ENCODE data around the gene PRDM8. TPM values are rescaled to one million over a fixed set of nuclear protein-coding genes. Genes with fewer than 3 reads are reported as not detected.

The PRDM8 gene
- total RNA-seq, 4 donors from 2014 or later, result 0.49 to 1.9 (median 1.1) TPM

- Histone ChIP-seq H3K27ac (no peak overlapping the region), H3K36me3 (no peaks in the 10 kb centered on the region), H3K4me3 (no peak overlapping the region), H3K4me1 (no peaks in the 10 kb centered on the region), H3K9me3 (no peaks in the 10 kb centered on the region), H3K27me3 (peaks cover 7% of the 10 kb centered on the region)
- no peak for TF ChIP-seq CTCF (IDR thresholded peaks at IDR 0.05)
- no peak for DNase-seq (ENCODE audit: low spot score in 2 of 2)
Measured at GRCh38 chr4:80252427-80252826, 55.1 kb downstream of the PRDM8 start.

DNA sequence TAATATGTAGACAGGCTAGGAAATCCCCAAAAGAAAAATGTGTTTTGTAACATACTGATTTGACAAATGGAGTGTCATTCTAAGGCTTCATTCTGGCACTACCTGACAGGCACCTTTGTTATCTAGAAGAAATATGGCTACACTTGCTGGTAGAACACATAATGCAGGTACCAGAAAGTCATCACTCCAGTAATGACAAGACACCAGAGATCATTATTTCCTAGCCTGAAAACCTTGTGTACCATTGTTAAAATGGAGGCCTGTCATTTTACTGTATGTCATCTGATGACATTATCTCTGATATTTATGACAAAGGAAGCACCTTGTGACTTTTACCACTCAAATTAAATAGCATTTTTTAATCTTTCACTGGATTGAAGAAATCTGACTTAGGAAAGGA is 55.6 kb downstream of the PRDM8 start:
- DNase-seq (ENCODE audit: low spot score in 2 of 2), result no peak
- H3K27me3 ChIP-seq, result peaks cover 8% of the 10 kb centered on the region
- H3K27ac ChIP-seq, result no peak overlapping the region
- no peaks in the 10 kb centered on the region for H3K36me3 ChIP-seq
- no peaks in the 10 kb centered on the region for H3K4me1 ChIP-seq
- TF ChIP-seq POLR2A (IDR thresholded peaks at IDR 0.05) (no peak), POLR2AphosphoS5 (IDR thresholded peaks at IDR 0.05) (no peak), CTCF (IDR thresholded peaks at IDR 0.05) (no peak), EP300 (IDR thresholded peaks at IDR 0.05) (no peak)
- H3K9me3 ChIP-seq, result no peaks in the 10 kb centered on the region
- no peak overlapping the region for H3K4me3 ChIP-seq

DNA sequence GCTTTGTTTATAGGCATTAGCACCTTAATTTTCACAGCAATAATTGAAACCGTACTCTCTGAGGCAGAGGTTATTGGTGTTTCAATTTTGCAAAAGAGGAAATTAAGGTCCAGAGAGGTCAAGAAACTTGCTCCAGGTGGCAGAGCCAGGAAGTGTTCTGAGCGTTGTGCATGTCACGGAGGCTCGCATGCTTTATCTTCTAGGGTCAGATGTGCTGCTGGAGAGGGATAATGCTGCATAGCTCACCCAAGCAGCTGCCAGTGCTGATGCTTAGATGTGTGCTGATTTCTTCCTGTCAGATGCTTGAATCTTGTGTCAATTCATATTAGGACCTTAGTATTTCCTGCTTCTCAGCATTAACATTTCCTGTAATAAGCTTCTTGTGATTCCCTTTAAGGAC is 56.2 kb downstream of the PRDM8 start:
- no peak overlapping the region for H3K4me3 ChIP-seq
- no peaks in the 10 kb centered on the region for H3K9me3 ChIP-seq
- WGBS, result 66% methylated on average over 4 of the region's 4 CpGs
- DNase-seq (ENCODE audit: low spot score in 2 of 2), result no peak
- H3K27me3 ChIP-seq, result peaks cover 8% of the 10 kb centered on the region
- no peak overlapping the region for H3K27ac ChIP-seq
- H3K36me3 ChIP-seq, result no peaks in the 10 kb centered on the region
- TF ChIP-seq POLR2AphosphoS5 (IDR thresholded peaks at IDR 0.05), result no peak
- TF ChIP-seq EP300 (IDR thresholded peaks at IDR 0.05), result no peak
- TF ChIP-seq CTCF (IDR thresholded peaks at IDR 0.05), result no peak
- TF ChIP-seq POLR2A (IDR thresholded peaks at IDR 0.05), result no peak
- H3K4me1 ChIP-seq, result no peaks in the 10 kb centered on the region

Other genes with a start within 250 kb of the PRDM8 start
- 10 to 100 TPM in 3 of 4 donors, 1 to 10 TPM in 1; 9.8 to 22.2 (median 12.8) TPM for gene ANTXR2, start 124.3 kb upstream of the PRDM8 start, total RNA-seq
- under 1 TPM in 2 of 4 donors, not detected in 2; 0.25 to 0.52 TPM for gene FGF5, start 69.2 kb downstream of the PRDM8 start, total RNA-seq
- gene CFAP299, start 138.2 kb downstream of the PRDM8 start, total RNA-seq, result not detected